ENCODE data around the gene CPED1.
"Not testable (repeated sequence)": the region's sequence is repeated elsewhere in the genome, so short reads cannot be mapped to it uniquely, and the experiment has no call there.

The CPED1 gene

GRCh38 chr7:121180436-121181063 is 192.0 kb downstream of the CPED1 start:
- DNase-seq (ENCODE audit: low read depth, low spot score) = no peak

- DNase-seq (ENCODE audit: low read depth, low spot score) = no peak
Measured at GRCh38 chr7:121181357-121181756, 192.8 kb downstream of the CPED1 start.

GRCh38 chr7:121182281-121182680 is 193.8 kb downstream of the CPED1 start:
- no peak for DNase-seq (ENCODE audit: low read depth, low spot score)

- no peak for DNase-seq (ENCODE audit: low read depth, low spot score)
Measured at GRCh38 chr7:121182902-121183301, 194.4 kb downstream of the CPED1 start.

GRCh38 chr7:121183883-121184282 is 195.4 kb downstream of the CPED1 start:
- not testable (repeated sequence) for DNase-seq (ENCODE audit: low read depth, low spot score)

GRCh38 chr7:121186746-121187145 is 198.2 kb downstream of the CPED1 start:
- DNase-seq (ENCODE audit: low read depth, low spot score) = no peak

- DNase-seq (ENCODE audit: low read depth, low spot score) = no peak
Measured at GRCh38 chr7:121187222-121187621, 198.7 kb downstream of the CPED1 start.

GRCh38 chr7:121187676-121188075 is 199.2 kb downstream of the CPED1 start:
- no peak for DNase-seq (ENCODE audit: low read depth, low spot score)

GRCh38 chr7:121192834-121193233 is 204.3 kb downstream of the CPED1 start:
- DNase-seq (ENCODE audit: low read depth, low spot score) = no peak

- DNase-seq (ENCODE audit: low read depth, low spot score) = no peak
Measured at GRCh38 chr7:121195010-121195409, 206.5 kb downstream of the CPED1 start.

GRCh38 chr7:121195874-121196273 is 207.4 kb downstream of the CPED1 start:
- no peak for DNase-seq (ENCODE audit: low read depth, low spot score)

- no peak for DNase-seq (ENCODE audit: low read depth, low spot score)
Measured at GRCh38 chr7:121196286-121196685, 207.8 kb downstream of the CPED1 start.

- no peak for DNase-seq (ENCODE audit: low read depth, low spot score)
Measured at GRCh38 chr7:121197455-121197854, 208.9 kb downstream of the CPED1 start.

- no peak for DNase-seq (ENCODE audit: low read depth, low spot score)
Measured at GRCh38 chr7:121198502-121198901, 210.0 kb downstream of the CPED1 start.

- no peak for DNase-seq (ENCODE audit: low read depth, low spot score)
Measured at GRCh38 chr7:121202125-121202524, 213.6 kb downstream of the CPED1 start.

- DNase-seq (ENCODE audit: low read depth, low spot score) = no peak
Measured at GRCh38 chr7:121202834-121203233, 214.3 kb downstream of the CPED1 start.

- DNase-seq (ENCODE audit: low read depth, low spot score) = no peak
Measured at GRCh38 chr7:121204537-121204936, 216.0 kb downstream of the CPED1 start.

GRCh38 chr7:121205777-121206176 is 217.3 kb downstream of the CPED1 start:
- no peak for DNase-seq (ENCODE audit: low read depth, low spot score)

GRCh38 chr7:121211253-121211652 is 222.7 kb downstream of the CPED1 start:
- DNase-seq (ENCODE audit: low read depth, low spot score) = no peak

- no peak for DNase-seq (ENCODE audit: low read depth, low spot score)
Measured at GRCh38 chr7:121212036-121212435, 223.5 kb downstream of the CPED1 start.

- no peak for DNase-seq (ENCODE audit: low read depth, low spot score)
Measured at GRCh38 chr7:121214657-121215056, 226.1 kb downstream of the CPED1 start.

GRCh38 chr7:121219026-121219425 is 230.5 kb downstream of the CPED1 start:
- DNase-seq (ENCODE audit: low read depth, low spot score) = no peak

- not testable (repeated sequence) for DNase-seq (ENCODE audit: low read depth, low spot score)
Measured at GRCh38 chr7:121221108-121221507, 232.6 kb downstream of the CPED1 start.

GRCh38 chr7:121228779-121229178 is 240.3 kb downstream of the CPED1 start:
- DNase-seq (ENCODE audit: low read depth, low spot score) = no peak

All from iPS DF 19.7 (cell line).